Prostate gland (tissue), 2 donors: Measurements from ENCODE around the gene PCDHAC2.

Experiments
- CTCF ChIP-seq, 4 experiments: fragments of 200-600 bp in 2 of 4; fragments of 450-650 bp in 2 of 4; sonication (generic) in 2 of 4; IDR thresholded peaks; 1 replicate in 3 of 4; 2 replicates in 1 of 4; pipeline ENCODE4 v1.5.1; 2016 to 2019; ENCODE audit warnings: antibody characterized with exemption in 4 of 4, mild to moderate bottlenecking in 2 of 4, moderate library complexity in 2 of 4
- POLR2A ChIP-seq: fragments of 450-650 bp; IDR thresholded peaks from one replicate; pipeline ENCODE4 v1.6.1; 2016; ENCODE audit warnings: antibody characterized with exemption, mild to moderate bottlenecking
- POLR2AphosphoS5 ChIP-seq: sonication (generic); formaldehyde crosslinking; IDR thresholded peaks from one replicate; pipeline ENCODE4 v1.6.1; 2017; ENCODE audit warnings: antibody characterized with exemption

GRCh38 chr5:140934964-140935606 is 31.2 kb upstream of the PCDHAC2 start:
- TF ChIP-seq POLR2A (no peak), CTCF (IDR thresholded peaks at IDR 0.05) (no peak), POLR2AphosphoS5 (no peak)
